ENCODE results near the gene MELK. TPM values are rescaled to one million over a fixed set of nuclear protein-coding genes. Genes with fewer than 3 reads are reported as not detected.

Gene MELK
- total and polyA plus RNA-seq, 2 donors (not counting 3 experiments of a cell fraction or from before 2014, with no cell fraction given): 19.1 to 52.1 TPM

DNA sequence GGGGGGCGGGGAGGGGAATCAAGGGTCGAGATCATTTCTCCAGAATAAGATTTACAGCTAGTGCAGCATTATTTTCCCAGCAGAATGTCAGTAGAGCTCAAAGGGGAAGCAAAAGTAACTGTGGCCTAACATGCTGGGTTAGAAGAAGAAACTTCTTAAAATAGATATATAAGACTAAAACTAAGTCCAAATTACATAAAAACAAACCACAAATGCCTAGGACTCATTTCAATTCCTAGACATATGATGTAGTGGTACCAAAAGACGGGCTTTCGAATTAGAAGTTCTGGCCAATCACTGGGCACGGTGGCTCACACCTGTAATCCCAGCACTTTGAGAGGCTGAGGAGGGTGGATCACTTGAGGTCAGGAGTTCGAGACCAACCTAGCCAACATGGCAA is 20.8 kb upstream of the MELK start:
- H3K9me3 ChIP-seq (replicated peaks; ENCODE audit: control insufficient read depth, insufficient read depth, low read length): no peaks in the 10 kb centered on the region
- no TSS peak for BruUV-seq (replicated peaks)
- intact Hi-C loops (cut with micrococcal nuclease): loop anchor here (10.0 kb wide), 1 partner anchor 297 kb away; the partner anchor contains the start of gene GNE
- CTCF ChIA-PET: interaction anchor here (1.3 to 9.2 kb wide), 4 partner anchors 12 to 144 kb away, joined by 3 to 180 read pairs (median 3); no protein-coding TSS in a partner anchor
- no peak overlapping the region for H3K4me2 ChIP-seq (ENCODE audit: insufficient read depth, low read length)
- peaks cover 10% of the 10 kb centered on the region in 2 experiments for H3K27me3 ChIP-seq (ENCODE audit: control insufficient read depth in 2 of 2, insufficient read depth in 2 of 2, low read length in 2 of 2)
- no peaks in the 10 kb centered on the region for H3K36me3 ChIP-seq (ENCODE audit: control insufficient read depth in 2 of 2, extremely low read depth in 1 of 2, insufficient read depth in 2 of 2, low read length in 2 of 2)
- H3K4me1 ChIP-seq (ENCODE audit: control insufficient read depth, extremely low read depth, insufficient read depth, low read length): no peaks in the 10 kb centered on the region
- dilution Hi-C loops (cut with MboI; ENCODE audit: extremely low pct_ligation_motif_present, low sequenced_read_pairs): no loop called here
- POLR2A ChIA-PET: no interaction called here
- TF ChIP-seq FOS (IDR thresholded peaks at IDR 0.05; ENCODE audit: borderline replicate concordance, insufficient read depth, low read length): no peak
- no peak for TF ChIP-seq EZH2 (IDR thresholded peaks at IDR 0.05; ENCODE audit: borderline replicate concordance, low read depth, low read length, severe bottlenecking)
- H3K9ac ChIP-seq (replicated peaks; ENCODE audit: extremely low read depth, insufficient read depth, low read length): no peak overlapping the region
- H3K79me2 ChIP-seq (ENCODE audit: control insufficient read depth, insufficient read depth, low read length): no peaks in the 10 kb centered on the region
- no peak overlapping the region for H2AFZ ChIP-seq (ENCODE audit: low read depth, low read length)
- no peak for DNase-seq (ENCODE audit: low read depth, low spot score)
- H4K20me1 ChIP-seq (replicated peaks; ENCODE audit: control insufficient read depth, extremely low read depth, insufficient read depth, low read length): no peaks in the 10 kb centered on the region
- H3K4me3 ChIP-seq (replicated peaks in 1 of 3; ENCODE audit: insufficient read depth in 1 of 3, low read depth in 1 of 3, low read length in 3 of 3): no peak overlapping the region
- no peak for FAIRE-seq
- H3K27ac ChIP-seq (ENCODE audit: insufficient read depth, low read depth, low read length): no peak overlapping the region
- H3K9me1 ChIP-seq (replicated peaks; ENCODE audit: control insufficient read depth, extremely low read depth, insufficient read depth, low read length): no peaks in the 10 kb centered on the region

DNA sequence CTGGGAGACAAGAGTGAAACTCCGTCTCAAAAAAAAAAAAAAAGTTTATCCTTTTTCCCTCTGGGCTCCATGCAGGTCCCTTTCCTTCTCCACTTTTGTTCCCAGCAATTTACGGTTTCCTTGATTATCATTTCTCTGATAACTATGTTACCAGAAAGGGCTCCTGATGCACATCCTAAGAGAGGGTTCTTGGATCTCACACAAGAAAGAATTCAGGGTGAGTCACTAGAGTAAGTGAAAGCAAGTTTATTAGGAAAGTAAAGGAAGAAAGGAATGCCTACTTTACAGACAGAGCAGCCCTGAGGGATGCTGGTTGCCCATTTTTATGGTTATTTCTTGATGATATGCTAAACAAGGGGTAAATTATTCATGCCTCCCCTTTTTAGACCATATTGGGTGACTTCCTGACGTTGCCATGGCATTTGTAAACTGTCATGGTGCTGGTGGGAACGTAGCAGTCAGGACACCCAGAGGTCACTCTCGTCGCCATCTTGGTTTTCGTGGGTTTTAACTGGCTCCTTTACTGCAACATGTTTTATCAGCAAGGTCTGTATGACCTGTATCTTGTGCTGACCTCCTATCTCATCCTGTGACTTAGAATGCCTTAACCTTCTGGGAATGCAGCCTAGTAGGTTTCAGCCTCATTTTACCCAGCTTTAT is 13.5 kb upstream of the MELK start:
- ChIA-PET POLR2A (no interaction called here), CTCF (interaction anchor here (1.3 to 9.2 kb wide), 2 partner anchors 11 to 151 kb away, joined by 3 to 180 read pairs; no protein-coding TSS in a partner anchor)

More for the DNA sequence above, 13.5 kb upstream of the MELK start:
- Histone ChIP-seq H3K4me3 (replicated peaks in 1 of 3; ENCODE audit: insufficient read depth in 1 of 3, low read depth in 1 of 3, low read length in 3 of 3) (no peak overlapping the region), H4K20me1 (replicated peaks; ENCODE audit: control insufficient read depth, extremely low read depth, insufficient read depth, low read length) (no peaks in the 10 kb centered on the region), H3K27me3 (ENCODE audit: control insufficient read depth in 2 of 2, insufficient read depth in 2 of 2, low read length in 2 of 2) (no peaks in the 10 kb centered on the region), H3K36me3 (ENCODE audit: control insufficient read depth in 2 of 2, extremely low read depth in 1 of 2, insufficient read depth in 2 of 2, low read length in 2 of 2) (no peaks in the 10 kb centered on the region), H3K27ac (ENCODE audit: insufficient read depth, low read depth, low read length) (no peak overlapping the region), H3K4me2 (ENCODE audit: insufficient read depth, low read length) (no peak overlapping the region), H3K9me1 (replicated peaks; ENCODE audit: control insufficient read depth, extremely low read depth, insufficient read depth, low read length) (no peaks in the 10 kb centered on the region), H3K4me1 (ENCODE audit: control insufficient read depth, extremely low read depth, insufficient read depth, low read length) (no peaks in the 10 kb centered on the region), H3K9ac (replicated peaks; ENCODE audit: extremely low read depth, insufficient read depth, low read length) (no peak overlapping the region), H2AFZ (ENCODE audit: low read depth, low read length) (no peak overlapping the region), H3K79me2 (ENCODE audit: control insufficient read depth, insufficient read depth, low read length) (no peaks in the 10 kb centered on the region), H3K9me3 (replicated peaks; ENCODE audit: control insufficient read depth, insufficient read depth, low read length) (no peaks in the 10 kb centered on the region)
- intact Hi-C loops (cut with micrococcal nuclease): loop anchor here (10.0 kb wide), 1 partner anchor 304 kb away; the partner anchor contains the start of gene GNE
- BruUV-seq (replicated peaks): no TSS peak
- FAIRE-seq (no peak), DNase-seq (ENCODE audit: low read depth, low spot score) (no peak)
- TF ChIP-seq JUN (IDR thresholded peaks at IDR 0.05; ENCODE audit: borderline replicate concordance, insufficient read depth, insufficient read length, low read depth) (no peak), EZH2 (IDR thresholded peaks at IDR 0.05; ENCODE audit: borderline replicate concordance, low read depth, low read length, severe bottlenecking) (no peak), MYC (IDR thresholded peaks at IDR 0.05; ENCODE audit: low read depth, low read length) (no peak), CTCF (IDR thresholded peaks at IDR 0.05; ENCODE audit: extremely low read depth in 1 of 2, insufficient read depth in 1 of 2, low read depth in 1 of 2, low read length in 2 of 2) (no peak), POLR2AphosphoS5 (IDR thresholded peaks at IDR 0.05; ENCODE audit: insufficient read depth, low read depth, low read length) (no peak), FOS (IDR thresholded peaks at IDR 0.05; ENCODE audit: borderline replicate concordance, insufficient read depth, low read length) (no peak), POLR2A (IDR thresholded peaks at IDR 0.05; ENCODE audit: low read depth, low read length) (no peak), GATA2 (IDR thresholded peaks at IDR 0.05; ENCODE audit: insufficient read depth, insufficient read length, low read depth, low read length) (no peak)
- TF ChIP-seq, protein P1, sequence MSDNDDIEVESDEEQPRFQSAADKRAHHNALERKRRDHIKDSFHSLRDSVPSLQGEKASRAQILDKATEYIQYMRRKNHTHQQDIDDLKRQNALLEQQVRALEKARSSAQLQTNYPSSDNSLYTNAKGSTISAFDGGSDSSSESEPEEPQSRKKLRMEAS (IDR thresholded peaks at IDR 0.05; ENCODE audit: insufficient read depth, insufficient read length): no peak
- dilution Hi-C loops (cut with MboI; ENCODE audit: extremely low pct_ligation_motif_present, low sequenced_read_pairs): no loop called here

Data from endothelial cell of umbilical vein (primary cell).